22Rv1 (cell line): ENCODE results near the gene HELZ.

Experiments
- ZFX ChIP-seq: fragments of 450-650 bp; IDR thresholded peaks from 2 replicates; pipeline ENCODE4 v1.6.1; 2017; ENCODE audit warnings: antibody characterized with exemption, borderline replicate concordance
- TF ChIP-seq, protein P1 (sequence below): fragments of 450-650 bp; IDR thresholded peaks from 2 replicates; pipeline ENCODE4 v1.5.1; 2017; ENCODE audit warnings: mild to moderate bottlenecking

DNA sequence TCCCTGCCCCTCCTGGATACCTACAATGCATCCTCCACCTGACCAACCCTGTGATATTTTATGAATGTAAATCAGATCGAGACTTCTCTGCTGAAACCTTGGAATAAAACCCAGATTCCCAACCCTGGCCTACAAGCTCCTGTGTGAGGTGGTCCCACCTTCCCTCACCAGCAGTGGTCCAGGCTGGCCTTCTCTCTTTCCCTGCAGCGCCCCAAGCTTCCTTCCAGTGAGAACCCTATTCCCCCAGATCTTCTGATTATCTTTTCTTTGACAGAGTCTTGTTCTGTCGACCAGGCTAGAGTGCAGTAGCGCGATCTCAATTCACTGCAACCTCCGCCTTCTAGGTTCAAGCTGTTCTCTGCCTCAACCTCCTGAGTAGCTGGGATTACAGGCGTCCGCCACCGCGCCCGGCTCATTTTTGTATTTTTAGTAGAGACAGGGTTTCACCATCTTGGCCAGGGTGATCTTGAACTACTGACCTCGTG is 2.5 kb upstream of the HELZ start:
- TF ChIP-seq, protein P1, sequence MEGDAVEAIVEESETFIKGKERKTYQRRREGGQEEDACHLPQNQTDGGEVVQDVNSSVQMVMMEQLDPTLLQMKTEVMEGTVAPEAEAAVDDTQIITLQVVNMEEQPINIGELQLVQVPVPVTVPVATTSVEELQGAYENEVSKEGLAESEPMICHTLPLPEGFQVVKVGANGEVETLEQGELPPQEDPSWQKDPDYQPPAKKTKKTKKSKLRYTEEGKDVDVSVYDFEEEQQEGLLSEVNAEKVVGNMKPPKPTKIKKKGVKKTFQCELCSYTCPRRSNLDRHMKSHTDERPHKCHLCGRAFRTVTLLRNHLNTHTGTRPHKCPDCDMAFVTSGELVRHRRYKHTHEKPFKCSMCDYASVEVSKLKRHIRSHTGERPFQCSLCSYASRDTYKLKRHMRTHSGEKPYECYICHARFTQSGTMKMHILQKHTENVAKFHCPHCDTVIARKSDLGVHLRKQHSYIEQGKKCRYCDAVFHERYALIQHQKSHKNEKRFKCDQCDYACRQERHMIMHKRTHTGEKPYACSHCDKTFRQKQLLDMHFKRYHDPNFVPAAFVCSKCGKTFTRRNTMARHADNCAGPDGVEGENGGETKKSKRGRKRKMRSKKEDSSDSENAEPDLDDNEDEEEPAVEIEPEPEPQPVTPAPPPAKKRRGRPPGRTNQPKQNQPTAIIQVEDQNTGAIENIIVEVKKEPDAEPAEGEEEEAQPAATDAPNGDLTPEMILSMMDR = no peak
- no peak for TF ChIP-seq ZFX
